Measurements from ENCODE around the gene BLNK. TPM values are rescaled to one million over a fixed set of nuclear protein-coding genes. Genes with fewer than 3 reads are reported as not detected.

BLNK gene
- total RNA-seq, 1 donor from 2014 or later = not detected

GRCh38 chr10:96287392-96288105, 16.2 kb upstream of the BLNK start:
- DNase-seq = no peak

- DNase-seq = no peak
Measured at GRCh38 chr10:96285331-96285752, 14.0 kb upstream of the BLNK start.

GRCh38 chr10:96283756-96284155, 12.4 kb upstream of the BLNK start:
- no peak for DNase-seq

- DNase-seq = no peak
Measured at GRCh38 chr10:96283351-96283750, 12.0 kb upstream of the BLNK start.

- no peak for DNase-seq
Measured at GRCh38 chr10:96281444-96282029, 10.2 kb upstream of the BLNK start.

- no peak for DNase-seq
Measured at GRCh38 chr10:96280859-96281258, 9.5 kb upstream of the BLNK start.

GRCh38 chr10:96279191-96279641, 7.8 kb upstream of the BLNK start:
- no peak for DNase-seq

GRCh38 chr10:96276831-96277230, 5.5 kb upstream of the BLNK start:
- no peak for DNase-seq

GRCh38 chr10:96276426-96276825, 5.1 kb upstream of the BLNK start:
- no peak for DNase-seq

- DNase-seq = no peak
Measured at GRCh38 chr10:96275685-96276418, 4.5 kb upstream of the BLNK start.

GRCh38 chr10:96272316-96273280, 1.2 kb upstream of the BLNK start:
- no peak for DNase-seq

GRCh38 chr10:96270571-96270970, 798 bp downstream of the BLNK start:
- DNase-seq = no peak

GRCh38 chr10:96269438-96270300, 1.7 kb downstream of the BLNK start:
- no peak for DNase-seq

GRCh38 chr10:96268341-96268909, 2.9 kb downstream of the BLNK start:
- DNase-seq = no peak

- no peak for DNase-seq
Measured at GRCh38 chr10:96267234-96267705, 4.1 kb downstream of the BLNK start.

- no peak for DNase-seq
Measured at GRCh38 chr10:96266118-96266770, 5.1 kb downstream of the BLNK start.

GRCh38 chr10:96264938-96265337, 6.4 kb downstream of the BLNK start:
- DNase-seq = no peak

- DNase-seq = no peak
Measured at GRCh38 chr10:96263669-96264068, 7.7 kb downstream of the BLNK start.

- no peak for DNase-seq
Measured at GRCh38 chr10:96263176-96263575, 8.2 kb downstream of the BLNK start.

- no peak for DNase-seq
Measured at GRCh38 chr10:96261930-96262329, 9.4 kb downstream of the BLNK start.

GRCh38 chr10:96261132-96261531, 10.2 kb downstream of the BLNK start:
- DNase-seq = no peak
